Measurements from ENCODE around the gene IGF2BP3.

IGF2BP3 gene

GRCh38 chr7:23472046-23472445 lies 1.8 kb upstream of the IGF2BP3 start:
- no peak for DNase-seq (ENCODE audit: low read depth in 2 of 2)

GRCh38 chr7:23471106-23471859 lies 992 bp upstream of the IGF2BP3 start:
- no peak for DNase-seq (ENCODE audit: low read depth in 2 of 2)

GRCh38 chr7:23469961-23470250 lies 385 bp downstream of the IGF2BP3 start:
- DNase-seq (ENCODE audit: low read depth in 2 of 2) = no peak

GRCh38 chr7:23469150-23469960 lies 936 bp downstream of the IGF2BP3 start:
- no peak for DNase-seq (ENCODE audit: low read depth in 2 of 2)

GRCh38 chr7:23468526-23469149 lies 1.7 kb downstream of the IGF2BP3 start:
- no peak for DNase-seq (ENCODE audit: low read depth in 2 of 2)

GRCh38 chr7:23467806-23468525 lies 2.3 kb downstream of the IGF2BP3 start:
- DNase-seq (ENCODE audit: low read depth in 2 of 2) = no peak

- no peak for DNase-seq (ENCODE audit: low read depth in 2 of 2)
These were observed 2.9 kb downstream of the IGF2BP3 start for GRCh38 chr7:23467291-23467805.

- no peak for DNase-seq (ENCODE audit: low read depth in 2 of 2)
These were observed 7.4 kb downstream of the IGF2BP3 start for GRCh38 chr7:23462846-23463245.

GRCh38 chr7:23458044-23458443 lies 12.2 kb downstream of the IGF2BP3 start:
- DNase-seq (ENCODE audit: low read depth in 2 of 2) = no peak

GRCh38 chr7:23456093-23456492 lies 14.2 kb downstream of the IGF2BP3 start:
- no peak for DNase-seq (ENCODE audit: low read depth in 2 of 2)

GRCh38 chr7:23454881-23455526 lies 15.3 kb downstream of the IGF2BP3 start:
- DNase-seq (ENCODE audit: low read depth in 2 of 2) = no peak

- no peak for DNase-seq (ENCODE audit: low read depth in 2 of 2)
These were observed 19.8 kb downstream of the IGF2BP3 start for GRCh38 chr7:23450518-23450917.

GRCh38 chr7:23449941-23450340 lies 20.4 kb downstream of the IGF2BP3 start:
- DNase-seq (ENCODE audit: low read depth in 2 of 2) = no peak

- DNase-seq (ENCODE audit: low read depth in 2 of 2) = no peak
These were observed 25.0 kb downstream of the IGF2BP3 start for GRCh38 chr7:23445326-23445725.

GRCh38 chr7:23443974-23444373 lies 26.3 kb downstream of the IGF2BP3 start:
- no peak for DNase-seq (ENCODE audit: low read depth in 2 of 2)

- no peak for DNase-seq (ENCODE audit: low read depth in 2 of 2)
These were observed 32.1 kb downstream of the IGF2BP3 start for GRCh38 chr7:23438171-23438570.

GRCh38 chr7:23434147-23434917 lies 36.0 kb downstream of the IGF2BP3 start:
- no peak for DNase-seq (ENCODE audit: low read depth in 2 of 2)

GRCh38 chr7:23431702-23432199 lies 38.5 kb downstream of the IGF2BP3 start:
- DNase-seq (ENCODE audit: low read depth in 2 of 2) = no peak

GRCh38 chr7:23430893-23431259 lies 39.4 kb downstream of the IGF2BP3 start:
- DNase-seq (ENCODE audit: low read depth in 2 of 2) = no peak

- no peak for DNase-seq (ENCODE audit: low read depth in 2 of 2)
These were observed 43.4 kb downstream of the IGF2BP3 start for GRCh38 chr7:23426876-23427275.

- no peak for DNase-seq (ENCODE audit: low read depth in 2 of 2)
These were observed 47.4 kb downstream of the IGF2BP3 start for GRCh38 chr7:23422909-23423308.

All from activated CD4-positive, alpha-beta T cell treated with anti-CD3 and anti-CD28 coated beads for 24 hours (primary cell).